HuH-7.5 (cell line): Measurements from ENCODE around the gene TNP1.

Experiments
- DNase-seq: peaks from one replicate; pipeline ENCODE4 v3.0.0; 2011; ENCODE audit warnings: low spot score

The TNP1 gene

GRCh38 chr2:216859944-216860343 is at the start of gene TNP1:
TNP1 (minus strand) TSS chr2:216860064; CDS start chr2:216860034, 30 bp downstream.
- no peak for DNase-seq

- no peak for DNase-seq
These were observed 48.4 kb upstream of the TNP1 start for GRCh38 chr2:216908300-216908699.

GRCh38 chr2:216905649-216906329 is 45.9 kb upstream of the TNP1 start:
- no peak for DNase-seq

DNA sequence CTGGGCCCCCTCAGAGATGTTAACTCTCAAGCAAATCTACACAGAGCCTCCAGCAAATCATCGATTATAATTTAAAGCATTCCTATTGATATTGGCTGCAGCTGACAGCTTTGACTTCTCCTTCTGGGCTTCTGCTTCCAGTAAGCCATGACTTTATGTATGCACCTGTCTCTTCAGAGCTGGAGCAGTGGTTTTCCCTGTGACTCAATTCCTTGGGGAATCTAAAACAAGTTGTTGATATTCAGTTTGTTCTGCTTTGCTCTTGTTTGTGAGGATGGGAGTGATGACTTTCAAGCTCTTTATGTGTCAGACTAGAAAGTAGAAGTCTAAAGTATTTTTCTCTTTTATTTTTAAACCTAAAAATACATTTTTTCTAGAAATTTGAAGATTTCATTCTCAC is 45.1 kb upstream of the TNP1 start:
- DNase-seq: no peak

DNA sequence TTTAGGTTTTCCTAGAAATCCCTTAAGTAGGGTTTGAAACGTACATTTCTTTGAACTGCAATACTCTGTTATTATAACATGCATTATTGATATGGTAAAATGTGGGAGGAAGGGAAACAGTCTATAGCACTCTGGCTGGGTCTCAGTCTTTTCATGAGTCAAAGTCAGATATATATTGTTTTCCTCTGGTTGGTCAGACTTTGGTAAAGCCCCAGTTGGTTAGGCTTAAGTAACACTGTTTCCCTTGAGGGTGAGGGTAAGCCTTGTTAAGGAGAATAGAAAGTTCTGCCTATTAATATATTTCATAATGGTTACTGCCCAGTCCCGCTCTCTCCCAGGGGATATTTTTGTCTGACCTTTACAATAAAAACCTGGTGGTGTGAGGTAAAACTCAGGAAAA is 44.7 kb upstream of the TNP1 start:
- no peak for DNase-seq

DNA sequence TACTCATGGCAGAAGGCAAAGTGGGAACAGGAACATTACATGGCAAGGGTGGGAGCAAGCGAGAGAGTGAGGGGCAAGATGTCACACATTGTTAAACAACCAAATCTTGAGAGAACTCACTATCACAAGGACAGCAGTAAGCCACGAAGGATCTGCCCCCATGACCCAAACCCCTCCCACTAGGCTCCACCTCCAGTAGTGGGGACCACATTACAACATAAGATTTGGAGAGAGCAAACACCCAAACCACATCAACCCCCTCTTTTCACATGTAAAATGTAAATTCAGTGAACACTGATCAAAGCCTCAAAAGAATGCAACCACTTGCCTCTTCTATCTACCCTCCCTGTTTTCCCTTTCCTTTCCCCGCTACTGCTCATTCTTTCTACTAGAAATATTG is 43.6 kb upstream of the TNP1 start:
- DNase-seq: no peak

DNA sequence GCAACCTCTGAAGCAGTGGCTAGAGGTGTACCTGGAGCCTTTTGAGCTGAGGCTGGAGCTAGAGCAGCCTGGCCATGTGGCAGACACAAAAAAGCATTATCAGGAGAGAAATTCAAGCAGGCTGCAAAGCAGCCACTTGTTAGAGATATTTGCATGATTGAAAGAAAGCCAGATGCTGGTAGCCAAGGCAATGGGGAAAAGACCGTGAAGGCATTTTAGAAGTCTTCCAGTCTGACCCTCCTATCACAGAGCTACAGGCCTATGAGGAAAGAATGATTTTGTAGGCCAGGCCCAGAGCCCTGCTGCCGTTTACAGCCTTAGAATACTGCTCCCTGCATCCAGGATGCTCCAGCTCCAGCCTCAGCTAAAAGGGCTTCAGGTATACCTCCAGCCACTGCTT is 41.4 kb upstream of the TNP1 start:
- no peak for DNase-seq

- no peak for DNase-seq
These were observed 40.5 kb upstream of the TNP1 start for GRCh38 chr2:216900406-216900805.

DNA sequence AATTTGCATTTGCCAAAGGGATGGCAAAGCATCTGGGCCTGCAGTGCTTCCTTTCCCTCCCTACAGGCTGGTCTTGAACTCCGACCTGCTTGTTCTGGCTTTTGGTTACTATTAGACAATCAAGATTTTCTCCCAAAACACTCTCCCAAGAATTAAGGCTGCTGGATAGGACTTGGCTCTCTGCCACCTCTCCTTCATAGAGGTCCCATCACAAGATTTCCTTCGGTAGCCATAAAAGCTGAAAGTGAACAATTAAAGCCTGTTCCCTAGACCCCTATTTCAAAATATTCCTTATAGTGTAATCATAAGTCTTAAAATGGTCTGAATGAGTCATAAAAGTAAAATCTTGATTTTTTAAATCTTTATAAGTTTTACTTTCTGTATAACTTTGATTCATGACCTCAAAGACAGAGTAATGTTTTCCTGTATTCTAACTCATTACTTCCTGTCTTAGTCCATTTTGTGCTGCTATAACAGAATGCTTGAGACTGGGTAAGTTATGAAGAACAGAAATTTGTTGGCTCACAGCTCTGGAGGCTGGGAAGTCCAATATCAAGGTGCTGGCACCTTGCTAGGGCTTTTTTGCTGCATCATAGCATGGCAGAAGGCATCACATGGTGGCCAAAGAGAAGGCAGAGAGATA is 37.8 kb upstream of the TNP1 start:
- no peak for DNase-seq

- no peak for DNase-seq
These were observed 30.3 kb upstream of the TNP1 start for GRCh38 chr2:216890138-216890537.

GRCh38 chr2:216888887-216889622 is 29.2 kb upstream of the TNP1 start:
- no peak for DNase-seq

GRCh38 chr2:216888081-216888480 is 28.2 kb upstream of the TNP1 start:
- DNase-seq: no peak

DNA sequence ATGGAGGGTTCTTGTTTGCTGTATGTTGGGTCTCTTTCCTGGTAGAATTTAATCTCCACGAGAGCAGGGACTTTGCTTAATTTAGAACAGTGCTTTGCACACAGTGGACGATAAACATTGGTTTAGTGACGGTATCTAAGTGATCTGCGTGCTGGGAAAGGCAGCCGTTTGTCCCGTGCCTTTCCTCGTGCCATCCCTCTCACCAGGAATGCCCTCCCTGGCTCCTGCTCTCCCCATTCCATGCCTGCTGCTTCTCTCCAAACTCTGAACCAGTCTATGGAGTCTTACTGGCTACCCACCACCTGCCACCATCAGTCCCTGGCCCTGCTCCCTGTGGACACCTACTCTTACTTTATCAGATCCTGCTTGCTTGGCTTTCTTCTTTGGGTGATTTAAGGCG is 27.3 kb upstream of the TNP1 start:
- no peak for DNase-seq

DNA sequence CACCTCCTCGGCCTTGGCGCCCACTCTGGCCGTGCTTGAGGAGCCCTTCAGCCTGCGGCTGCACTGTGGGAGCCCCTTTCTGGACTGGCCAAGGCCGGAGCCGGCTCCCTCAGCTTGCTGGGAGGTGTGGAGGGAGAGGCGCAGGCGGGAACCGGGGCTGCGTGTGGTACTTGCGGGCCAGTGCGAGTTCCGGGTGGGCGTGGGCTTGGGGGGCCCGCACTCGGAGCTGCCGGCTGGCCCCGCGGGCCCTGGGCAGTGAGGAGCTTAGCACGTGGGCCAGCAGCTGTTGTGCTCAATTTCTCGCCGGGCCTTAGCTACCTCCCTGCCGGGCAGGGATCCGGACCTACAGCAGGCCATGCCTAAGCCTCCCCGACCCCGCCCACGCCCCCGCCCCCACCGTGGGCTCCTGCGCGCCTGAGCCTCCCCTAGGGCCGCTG is 25.3 kb upstream of the TNP1 start:
- DNase-seq: no peak

GRCh38 chr2:216884347-216884746 is 24.5 kb upstream of the TNP1 start:
- no peak for DNase-seq

DNA sequence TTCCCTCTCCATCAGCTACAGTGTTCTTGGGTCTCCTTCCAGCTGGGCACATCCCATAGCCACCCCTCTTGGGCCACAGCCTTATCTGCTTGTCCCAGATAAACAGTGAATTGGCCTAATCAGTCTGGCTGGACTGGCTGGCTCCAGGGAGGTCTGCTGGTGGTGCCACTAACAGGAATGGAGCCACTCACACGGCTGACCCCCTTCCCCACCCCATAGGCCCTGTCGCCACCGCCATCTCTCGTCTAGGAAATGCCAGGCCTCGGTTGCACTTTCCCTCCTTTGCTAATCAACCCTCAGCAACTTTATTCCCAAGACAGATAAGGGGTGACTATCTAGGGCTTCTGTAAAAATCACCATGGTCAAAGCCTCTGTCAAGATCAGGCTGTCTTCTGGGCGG is 23.0 kb upstream of the TNP1 start:
- no peak for DNase-seq

DNA sequence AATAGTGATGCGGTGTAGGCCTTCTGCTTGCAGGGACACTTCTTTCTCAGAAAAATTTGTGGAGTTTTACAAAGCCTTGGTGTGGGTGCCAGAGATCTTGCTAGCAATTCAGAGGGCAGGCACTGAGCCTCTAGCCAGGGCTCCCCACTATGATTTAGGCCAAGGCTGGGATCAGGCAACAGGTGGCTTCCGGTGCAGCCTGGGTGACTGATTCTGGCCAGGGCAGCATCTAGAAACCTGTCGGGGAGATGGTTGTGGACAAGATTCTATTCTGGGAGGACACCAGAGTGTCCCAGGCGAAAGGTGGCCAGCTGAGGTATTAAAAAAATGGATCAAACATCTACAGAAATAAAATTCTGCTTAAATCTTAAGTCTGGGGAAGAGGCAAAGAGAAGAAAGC is 21.5 kb upstream of the TNP1 start:
- no peak for DNase-seq

- DNase-seq: no peak
These were observed 20.8 kb upstream of the TNP1 start for GRCh38 chr2:216880509-216881184.

GRCh38 chr2:216879727-216880508 is 20.1 kb upstream of the TNP1 start:
- no peak for DNase-seq

DNA sequence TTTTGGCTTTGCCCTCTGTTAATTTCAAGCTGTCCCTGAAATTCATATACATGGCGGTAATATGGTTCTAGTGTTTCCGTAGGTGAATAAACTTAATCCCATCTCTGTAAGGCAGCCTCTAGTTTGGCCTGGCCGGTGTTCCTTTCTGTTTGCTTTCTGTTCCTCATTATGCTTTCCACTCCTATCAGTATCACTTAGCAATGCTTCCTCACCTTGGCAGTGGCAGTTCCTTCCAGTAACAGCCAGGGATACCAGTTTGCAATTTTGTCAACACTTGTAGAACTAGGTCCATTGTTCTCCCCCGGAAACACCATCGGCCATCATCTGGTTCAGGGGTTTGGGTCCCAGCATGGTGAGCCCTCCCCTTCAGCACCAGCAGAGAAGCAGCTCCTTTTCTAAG is 18.2 kb upstream of the TNP1 start:
- DNase-seq: no peak

DNA sequence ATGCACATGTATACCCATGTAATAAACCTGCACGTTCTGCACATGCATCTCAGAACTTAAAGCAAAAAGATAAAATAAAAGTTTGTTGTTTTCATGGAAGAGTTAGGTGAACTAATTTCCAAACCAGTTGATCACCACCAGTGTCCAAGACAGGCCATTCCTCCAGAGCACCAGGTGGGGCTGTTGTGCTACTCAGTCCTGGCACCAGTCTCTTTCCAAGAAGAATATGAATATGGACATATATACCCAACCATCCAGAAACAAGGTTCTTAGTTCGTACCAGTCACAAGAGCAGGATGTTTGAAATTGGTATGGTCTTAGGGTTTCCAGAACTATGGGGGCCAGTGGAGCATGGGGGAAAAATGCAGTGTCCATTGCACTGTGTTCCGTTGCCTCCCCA is 17.2 kb upstream of the TNP1 start:
- no peak for DNase-seq

DNA sequence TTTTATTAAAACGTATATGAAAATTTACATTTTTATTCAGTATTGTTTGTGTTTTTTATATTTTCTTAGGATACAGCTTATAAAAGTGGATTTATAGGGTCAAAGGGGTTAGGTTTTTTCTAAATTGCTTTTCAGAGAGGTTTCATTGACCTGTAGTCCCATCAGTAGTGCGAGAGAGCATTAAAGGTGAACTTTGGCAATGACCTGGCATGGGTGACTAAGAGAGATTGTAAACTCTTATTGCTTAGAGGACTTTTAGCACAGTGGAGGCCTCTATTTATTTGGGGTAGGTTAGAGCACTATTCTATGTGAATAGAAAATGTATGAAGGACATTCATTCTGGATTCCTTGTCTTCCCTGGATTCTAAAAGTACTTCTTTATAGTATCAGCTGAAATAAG is 16.0 kb upstream of the TNP1 start:
- no peak for DNase-seq
